Uterus (tissue), 2 donors: ENCODE results near the gene EPM2A.

Experiments used
- POLR2A ChIP-seq, 2 donors: fragments of 450-650 bp; IDR thresholded peaks; one replicate each; pipeline ENCODE4 v1.6.1; 2016; ENCODE audit warnings: antibody characterized with exemption in 2 of 2, mild to moderate bottlenecking in 1 of 2, moderate library complexity in 1 of 2
- TF ChIP-seq, protein P1 (sequence below), 4 experiments: fragments of 200-600 bp in 2 of 4; fragments of 450-650 bp in 2 of 4; sonication (generic) in 2 of 4; IDR thresholded peaks; one replicate each; pipeline ENCODE4 v1.5.1; 2016 to 2019; ENCODE audit warnings: antibody characterized with exemption in 4 of 4, mild to moderate bottlenecking in 2 of 4, moderate library complexity in 1 of 4

DNA sequence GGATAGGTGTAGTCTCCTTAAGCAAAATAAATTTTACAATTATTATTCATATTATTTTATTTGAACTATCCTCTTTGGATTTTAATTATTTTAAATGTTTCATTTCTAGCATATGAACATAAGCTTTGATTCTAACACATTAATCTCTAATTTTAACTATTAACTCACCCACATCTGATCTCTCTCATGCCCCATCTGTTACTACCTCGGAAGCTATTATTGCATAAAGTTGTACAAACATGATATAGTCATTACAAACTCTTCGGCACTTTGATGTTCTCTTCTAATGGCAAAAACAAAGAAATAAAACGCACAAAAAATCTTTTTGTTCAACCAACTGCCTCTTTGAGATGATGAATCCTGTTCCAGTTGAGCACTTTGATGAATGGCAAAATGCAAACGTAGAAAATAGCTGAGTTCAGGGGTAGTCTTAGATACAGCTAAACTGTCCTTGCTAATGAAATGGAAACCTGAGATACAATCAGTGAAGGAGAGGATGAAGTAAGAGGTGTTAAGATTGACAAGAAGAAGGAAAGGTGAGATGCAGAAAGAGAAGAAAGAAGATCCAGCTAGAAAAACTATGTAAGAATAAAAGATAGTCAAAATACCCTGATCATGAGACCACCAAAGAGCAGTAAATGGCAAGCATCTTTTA, 41.1 kb downstream of the EPM2A start:
- TF ChIP-seq, protein P1, sequence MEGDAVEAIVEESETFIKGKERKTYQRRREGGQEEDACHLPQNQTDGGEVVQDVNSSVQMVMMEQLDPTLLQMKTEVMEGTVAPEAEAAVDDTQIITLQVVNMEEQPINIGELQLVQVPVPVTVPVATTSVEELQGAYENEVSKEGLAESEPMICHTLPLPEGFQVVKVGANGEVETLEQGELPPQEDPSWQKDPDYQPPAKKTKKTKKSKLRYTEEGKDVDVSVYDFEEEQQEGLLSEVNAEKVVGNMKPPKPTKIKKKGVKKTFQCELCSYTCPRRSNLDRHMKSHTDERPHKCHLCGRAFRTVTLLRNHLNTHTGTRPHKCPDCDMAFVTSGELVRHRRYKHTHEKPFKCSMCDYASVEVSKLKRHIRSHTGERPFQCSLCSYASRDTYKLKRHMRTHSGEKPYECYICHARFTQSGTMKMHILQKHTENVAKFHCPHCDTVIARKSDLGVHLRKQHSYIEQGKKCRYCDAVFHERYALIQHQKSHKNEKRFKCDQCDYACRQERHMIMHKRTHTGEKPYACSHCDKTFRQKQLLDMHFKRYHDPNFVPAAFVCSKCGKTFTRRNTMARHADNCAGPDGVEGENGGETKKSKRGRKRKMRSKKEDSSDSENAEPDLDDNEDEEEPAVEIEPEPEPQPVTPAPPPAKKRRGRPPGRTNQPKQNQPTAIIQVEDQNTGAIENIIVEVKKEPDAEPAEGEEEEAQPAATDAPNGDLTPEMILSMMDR (IDR thresholded peaks at IDR 0.05): no peak
- no peak for TF ChIP-seq POLR2A (IDR thresholded peaks at IDR 0.05)
